Glutamatergic neuron (in vitro differentiated cells): ENCODE measurements around the gene B3GAT3. TPM values are rescaled to one million over a fixed set of nuclear protein-coding genes. Genes with fewer than 3 reads are reported as not detected.

Source experiments
- DNase-seq: peaks from one replicate; pipeline ENCODE4 v3.0.0; 2022
- H3K27ac Mint-ChIP-seq: one replicate; pipeline ENCODE4 v1.8.0; 2020; ENCODE audit warnings: mild to moderate bottlenecking, mixed read lengths, inconsistent platforms; ENCODE audit not compliant: unreplicated experiment
- H3K27me3 Mint-ChIP-seq: one replicate; pipeline ENCODE4 v1.8.0; 2020; ENCODE audit warnings: mild to moderate bottlenecking, moderate library complexity, mixed read lengths, inconsistent platforms; ENCODE audit not compliant: unreplicated experiment
- H3K36me3 Mint-ChIP-seq: one replicate; pipeline ENCODE4 v1.8.0; 2020; ENCODE audit warnings: mild to moderate bottlenecking, mixed read lengths, inconsistent platforms; ENCODE audit not compliant: unreplicated experiment
- H3K4me1 Mint-ChIP-seq: one replicate; pipeline ENCODE4 v1.8.0; 2020; ENCODE audit warnings: mild to moderate bottlenecking, low read depth, mixed read lengths, inconsistent platforms; ENCODE audit not compliant: unreplicated experiment
- H3K4me3 Mint-ChIP-seq: one replicate; pipeline ENCODE4 v1.8.0; 2020; ENCODE audit warnings: mild to moderate bottlenecking, mixed read lengths, inconsistent platforms; ENCODE audit not compliant: unreplicated experiment
- H3K9me3 Mint-ChIP-seq: one replicate; pipeline ENCODE4 v1.8.0; 2020; ENCODE audit warnings: mild to moderate bottlenecking, moderate library complexity, mixed read lengths, inconsistent platforms; ENCODE audit not compliant: unreplicated experiment
- total RNA-seq: library from RNA; stranded (reverse); fragmentation: NEBNext Ultra II Directional; extraction: Animal tissue kit (Norgen Biotek cat#: 25700); gene quantifications from one replicate; pipeline ENCODE4 v1.2.1, GENCODE V29; 2021; ENCODE audit not compliant: unreplicated experiment
- TF ChIP-seq, protein P1 (sequence below): fragments of 200-600 bp; sonication (generic); IDR thresholded peaks from one replicate; pipeline ENCODE4 v1.5.0; 2021; ENCODE audit not compliant: partially characterized antibody, unreplicated experiment

Gene B3GAT3
- total RNA-seq, 1 donor from 2014 or later = 71.6 TPM

- H3K27ac Mint-ChIP-seq = peak overlapping the region; percentile 93
- TF ChIP-seq, protein P1, sequence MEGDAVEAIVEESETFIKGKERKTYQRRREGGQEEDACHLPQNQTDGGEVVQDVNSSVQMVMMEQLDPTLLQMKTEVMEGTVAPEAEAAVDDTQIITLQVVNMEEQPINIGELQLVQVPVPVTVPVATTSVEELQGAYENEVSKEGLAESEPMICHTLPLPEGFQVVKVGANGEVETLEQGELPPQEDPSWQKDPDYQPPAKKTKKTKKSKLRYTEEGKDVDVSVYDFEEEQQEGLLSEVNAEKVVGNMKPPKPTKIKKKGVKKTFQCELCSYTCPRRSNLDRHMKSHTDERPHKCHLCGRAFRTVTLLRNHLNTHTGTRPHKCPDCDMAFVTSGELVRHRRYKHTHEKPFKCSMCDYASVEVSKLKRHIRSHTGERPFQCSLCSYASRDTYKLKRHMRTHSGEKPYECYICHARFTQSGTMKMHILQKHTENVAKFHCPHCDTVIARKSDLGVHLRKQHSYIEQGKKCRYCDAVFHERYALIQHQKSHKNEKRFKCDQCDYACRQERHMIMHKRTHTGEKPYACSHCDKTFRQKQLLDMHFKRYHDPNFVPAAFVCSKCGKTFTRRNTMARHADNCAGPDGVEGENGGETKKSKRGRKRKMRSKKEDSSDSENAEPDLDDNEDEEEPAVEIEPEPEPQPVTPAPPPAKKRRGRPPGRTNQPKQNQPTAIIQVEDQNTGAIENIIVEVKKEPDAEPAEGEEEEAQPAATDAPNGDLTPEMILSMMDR = no peak
- peaks cover 25% of the 10 kb centered on the region for H3K27me3 Mint-ChIP-seq
- peak overlapping the region; percentile 99 for H3K4me3 Mint-ChIP-seq
- DNase-seq = peak; percentile 92
- H3K36me3 Mint-ChIP-seq = peaks cover 8% of the 10 kb centered on the region
- H3K4me1 Mint-ChIP-seq = peaks cover 23% of the 10 kb centered on the region
- peaks cover 32% of the 10 kb centered on the region for H3K9me3 Mint-ChIP-seq
Measured at GRCh38 chr11:62599069-62599696, 22.6 kb downstream of the B3GAT3 start.

GRCh38 chr11:62595124-62595523 is 26.7 kb downstream of the B3GAT3 start:
- H3K27ac Mint-ChIP-seq = no peak overlapping the region
- peaks cover 7% of the 10 kb centered on the region for H3K27me3 Mint-ChIP-seq
- peaks cover 32% of the 10 kb centered on the region for H3K4me1 Mint-ChIP-seq
- H3K9me3 Mint-ChIP-seq = peaks cover 36% of the 10 kb centered on the region
- no peak for DNase-seq
- no peak overlapping the region for H3K4me3 Mint-ChIP-seq
- TF ChIP-seq, protein P1 = no peak
- no peaks in the 10 kb centered on the region for H3K36me3 Mint-ChIP-seq

- Mint-ChIP-seq H3K9me3 (peaks cover 26% of the 10 kb centered on the region), H3K27me3 (peaks cover 2% of the 10 kb centered on the region), H3K36me3 (no peaks in the 10 kb centered on the region), H3K4me1 (peaks cover 18% of the 10 kb centered on the region), H3K27ac (peak overlapping the region; percentile 98), H3K4me3 (peak overlapping the region; percentile 70)
- DNase-seq = peak; percentile 79
- TF ChIP-seq, protein P1 = peak; percentile 29
Measured at GRCh38 chr11:62593434-62594044, 28.2 kb downstream of the B3GAT3 start.

DNA sequence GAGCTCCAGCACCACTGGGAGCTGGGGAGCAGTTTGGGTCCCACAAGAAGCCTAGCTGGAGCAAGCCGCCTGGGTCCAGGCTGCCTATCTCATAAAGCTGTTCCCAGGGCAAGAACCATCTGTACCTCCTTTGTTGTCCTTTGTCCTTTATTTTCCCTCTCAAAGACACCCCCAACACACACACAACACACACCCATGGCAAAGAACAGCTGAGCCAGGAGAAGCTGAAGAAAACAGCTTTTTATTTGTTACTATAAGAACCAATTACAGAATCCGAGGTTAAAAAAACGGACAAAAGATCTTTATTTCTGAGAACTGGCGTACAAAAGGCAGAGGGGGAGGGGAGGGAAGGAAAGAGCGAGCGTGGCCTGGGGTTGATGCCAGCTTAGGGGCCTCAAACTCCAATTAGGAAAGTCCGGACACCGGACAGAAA is 28.8 kb downstream of the B3GAT3 start:
- Mint-ChIP-seq H3K36me3 (no peaks in the 10 kb centered on the region), H3K9me3 (peaks cover 24% of the 10 kb centered on the region), H3K27ac (peak overlapping the region; percentile 98), H3K4me1 (peaks cover 16% of the 10 kb centered on the region), H3K27me3 (peaks cover 1% of the 10 kb centered on the region), H3K4me3 (peak overlapping the region; percentile 69)
- TF ChIP-seq, protein P1 = no peak
- DNase-seq = no peak
